NCI-H2227 treated with DMSO at 0.1 percent for 48 hours (cell line): ENCODE data around the gene CEACAM5.

Experiments used
- DNase-seq: peaks from one replicate; lab custom pipeline; 2025; lab: John Stamatoyannopoulos, UW

CEACAM5 gene

DNA sequence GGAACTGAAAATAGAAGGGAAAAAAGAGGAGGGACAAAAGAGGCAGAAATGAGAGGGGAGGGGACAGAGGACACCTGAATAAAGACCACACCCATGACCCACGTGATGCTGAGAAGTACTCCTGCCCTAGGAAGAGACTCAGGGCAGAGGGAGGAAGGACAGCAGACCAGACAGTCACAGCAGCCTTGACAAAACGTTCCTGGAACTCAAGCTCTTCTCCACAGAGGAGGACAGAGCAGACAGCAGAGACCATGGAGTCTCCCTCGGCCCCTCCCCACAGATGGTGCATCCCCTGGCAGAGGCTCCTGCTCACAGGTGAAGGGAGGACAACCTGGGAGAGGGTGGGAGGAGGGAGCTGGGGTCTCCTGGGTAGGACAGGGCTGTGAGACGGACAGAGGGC, at the start of gene CEACAM5:
CEACAM5 (plus strand) TSS at position 146 of the 400 bp plus-strand sequence; CDS start at position 252, 106 bp downstream.
- DNase-seq = no peak

DNA sequence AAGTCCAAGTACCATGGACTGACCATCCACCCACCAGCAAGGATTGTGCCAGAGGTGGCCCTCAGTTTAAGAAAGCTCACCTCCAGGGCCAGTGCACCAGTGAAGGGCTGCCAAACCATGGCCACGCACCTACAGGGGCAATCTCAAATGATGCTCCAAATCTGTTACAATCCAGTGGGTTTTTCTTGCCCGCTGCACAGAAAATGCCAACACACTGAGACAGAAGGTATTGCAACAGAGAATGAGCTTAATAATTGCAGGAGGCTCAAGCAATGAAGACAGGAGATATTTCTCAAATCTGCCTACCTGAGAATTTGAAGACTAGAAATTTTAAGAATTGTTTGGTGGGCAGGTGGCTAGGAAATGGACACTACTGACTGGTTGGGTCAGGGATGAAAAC, 42.4 kb upstream of the CEACAM5 start:
- DNase-seq = no peak

DNA sequence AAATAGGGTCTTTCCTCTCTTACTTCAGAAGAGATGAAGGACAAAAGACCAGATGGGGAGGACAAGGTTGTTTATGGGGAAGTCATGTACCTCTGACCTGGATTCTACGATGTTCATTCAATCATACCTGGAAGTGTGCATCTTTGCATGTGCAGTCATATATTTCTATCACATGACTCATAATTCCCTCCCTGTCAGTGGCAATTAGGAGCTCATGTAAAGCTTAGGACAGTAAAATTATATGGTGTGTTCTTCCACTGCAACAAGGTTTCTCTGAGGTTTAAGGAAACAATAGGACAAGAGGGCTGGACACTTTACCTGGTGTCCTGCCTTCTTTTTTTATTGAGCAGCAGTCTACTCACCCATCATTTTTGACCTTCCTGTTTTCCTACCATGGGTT, 40.1 kb upstream of the CEACAM5 start:
- DNase-seq = peak; percentile 88

DNA sequence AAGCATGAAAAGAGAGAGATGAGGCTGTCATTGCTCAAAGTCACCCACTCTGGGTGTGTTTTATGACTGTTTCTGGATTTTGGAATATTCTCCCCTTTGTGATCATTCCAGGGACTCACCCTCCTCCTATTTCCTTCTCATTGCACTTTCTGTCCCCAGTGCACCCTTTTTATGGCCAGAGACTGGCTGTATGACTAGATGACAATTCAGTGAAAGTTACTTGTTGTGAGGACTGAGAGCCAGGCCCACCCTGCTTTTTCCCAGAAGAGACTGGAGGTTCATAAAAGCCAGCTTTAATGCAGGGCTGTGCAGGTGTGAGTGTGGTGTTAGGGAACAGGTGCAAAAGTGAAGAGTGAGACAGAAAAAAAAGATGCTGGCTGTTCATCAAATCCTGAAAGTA, 37.7 kb upstream of the CEACAM5 start:
- no peak for DNase-seq

DNA sequence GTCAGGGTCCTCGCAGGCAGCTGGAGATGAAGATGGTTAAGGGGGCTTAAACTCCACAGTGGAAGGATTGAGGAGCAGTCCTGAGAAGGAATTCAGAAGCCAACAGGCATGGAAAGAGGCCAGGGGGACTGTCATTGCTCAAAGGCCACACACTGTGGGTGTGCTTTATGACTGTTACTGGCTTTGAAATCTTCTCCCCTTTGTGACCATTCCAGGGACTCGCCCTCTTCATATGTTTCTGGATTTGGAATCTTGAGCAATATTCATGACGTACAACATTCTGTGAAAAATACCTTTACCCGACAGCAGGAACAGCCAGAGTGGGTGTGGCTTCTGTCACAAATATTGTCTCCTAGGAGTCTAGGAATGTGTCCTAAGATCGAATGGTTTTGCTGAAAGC, 36.9 kb upstream of the CEACAM5 start:
- no peak for DNase-seq

DNA sequence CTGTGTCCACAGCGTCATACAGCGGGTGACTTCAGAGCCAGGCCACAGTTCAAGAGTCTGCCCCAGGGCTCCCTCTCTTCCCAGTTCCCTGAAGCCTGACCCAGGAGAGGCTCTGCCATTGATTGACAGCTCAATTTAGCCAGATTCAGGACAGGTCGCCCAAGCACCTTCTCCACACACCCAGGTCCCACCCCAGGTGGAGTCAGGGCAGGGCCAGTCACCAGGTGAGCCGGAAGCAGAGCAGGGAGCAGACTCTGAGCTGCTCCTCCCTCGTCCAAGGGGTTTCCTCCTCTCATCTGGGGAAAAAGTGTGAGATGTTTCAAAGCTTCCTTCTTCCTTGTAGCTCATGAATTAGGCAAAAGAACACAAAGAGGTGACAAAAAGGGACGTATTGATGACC, 26.0 kb upstream of the CEACAM5 start:
- DNase-seq = no peak

DNA sequence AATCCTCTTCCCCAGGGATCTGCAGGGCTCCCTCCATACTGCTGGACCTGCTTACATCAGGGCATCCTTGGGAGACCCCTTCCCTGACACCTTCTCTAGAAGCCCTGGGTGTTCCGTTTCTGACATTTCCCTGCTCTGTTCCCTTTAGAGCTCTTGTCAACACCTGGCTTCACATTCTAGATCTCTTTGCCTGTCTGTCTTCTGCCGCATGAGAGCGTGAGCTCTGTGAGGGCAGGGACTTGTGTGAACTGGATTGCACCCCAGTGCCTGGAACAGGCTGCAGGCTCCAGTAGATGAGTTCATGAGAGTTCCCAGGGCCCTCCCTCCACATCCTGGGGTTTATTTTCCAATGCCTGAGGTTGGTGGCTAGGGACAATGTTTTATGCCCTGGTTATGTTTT, 21.0 kb upstream of the CEACAM5 start:
- no peak for DNase-seq

DNA sequence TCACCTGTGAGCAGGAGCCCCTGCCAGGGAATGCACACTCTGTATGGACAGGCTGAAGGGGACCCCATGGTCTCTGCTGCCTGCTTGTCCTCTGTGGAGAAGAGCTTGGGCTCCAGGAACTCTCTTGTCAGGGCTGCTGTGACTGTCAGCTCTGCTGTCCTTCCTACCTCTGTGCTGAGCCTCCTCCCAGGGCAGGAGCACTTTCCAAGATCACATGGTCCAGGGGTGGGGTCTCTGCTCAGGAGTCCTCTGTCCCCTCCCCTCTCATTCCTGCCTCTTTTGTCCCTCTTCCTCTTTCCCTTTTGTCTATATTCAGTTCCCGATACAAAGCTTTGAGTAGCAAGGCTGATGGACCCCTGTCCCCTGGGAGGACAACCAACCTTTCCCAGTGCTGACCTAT, 20.3 kb upstream of the CEACAM5 start, which contains the start of gene CEACAM7:
CEACAM7 (minus strand) TSS at position 173 of the 400 bp plus-strand sequence; CDS start at position 68, 105 bp downstream.
- DNase-seq = no peak

DNA sequence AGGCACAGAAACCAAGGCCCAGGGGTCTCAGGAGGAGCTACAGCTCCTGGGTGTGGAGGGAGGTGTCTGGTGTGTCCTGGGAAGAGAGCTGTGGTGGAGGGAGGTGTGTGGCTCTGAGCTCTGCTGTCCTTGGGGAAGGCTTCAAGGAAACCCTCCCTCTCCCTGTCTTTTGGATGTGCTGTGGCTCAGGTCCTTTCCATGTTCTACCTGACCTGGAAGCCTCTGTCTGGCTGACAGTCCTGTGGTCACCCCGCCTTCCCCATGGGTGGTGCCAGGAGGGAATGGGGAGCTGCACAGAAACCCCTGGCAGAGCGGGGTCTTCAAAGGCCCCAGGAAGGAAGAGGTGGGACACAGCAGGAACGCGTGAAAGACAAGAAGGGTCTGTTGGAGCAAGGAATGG, 19.7 kb upstream of the CEACAM5 start:
- DNase-seq = no peak

DNA sequence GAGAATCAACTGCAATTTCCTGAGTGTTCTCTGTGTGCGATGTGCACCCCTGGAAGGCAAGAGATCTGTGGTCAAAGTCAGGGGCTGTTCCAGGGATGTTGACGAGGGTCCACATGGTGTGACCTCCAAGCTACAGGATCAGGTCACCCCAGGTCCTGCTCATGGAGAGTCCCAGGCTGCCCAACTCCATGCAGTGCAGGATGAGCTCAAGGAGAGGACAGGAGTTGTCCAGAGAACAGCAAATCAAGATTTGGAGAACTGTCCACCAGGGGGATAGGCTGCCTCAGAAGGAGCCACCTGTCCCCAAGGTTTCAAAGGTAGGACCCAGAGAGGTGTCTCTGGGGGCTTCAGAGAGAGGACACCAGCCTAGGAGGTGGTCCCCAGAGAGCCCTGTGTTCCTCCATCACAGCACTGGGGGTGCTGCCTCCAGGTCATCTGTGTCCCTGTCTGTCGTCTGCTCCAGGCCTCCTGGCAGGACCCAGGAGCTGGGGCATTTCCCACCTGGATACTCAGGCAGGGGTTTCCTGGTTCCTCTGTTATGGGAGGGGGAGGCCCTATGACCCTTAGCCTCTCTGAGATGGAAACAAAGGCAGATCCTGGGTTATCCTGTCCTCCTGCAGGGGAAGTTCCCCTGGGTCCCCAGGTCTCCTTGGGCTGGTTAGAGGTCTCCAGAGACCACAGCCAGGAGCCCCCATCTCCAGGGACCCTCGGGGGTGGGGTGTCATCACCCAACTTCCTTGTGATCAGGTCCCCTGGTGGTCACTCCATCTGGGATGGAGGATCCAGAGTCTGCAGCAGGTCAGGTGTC, 18.2 kb upstream of the CEACAM5 start:
- DNase-seq = no peak

DNA sequence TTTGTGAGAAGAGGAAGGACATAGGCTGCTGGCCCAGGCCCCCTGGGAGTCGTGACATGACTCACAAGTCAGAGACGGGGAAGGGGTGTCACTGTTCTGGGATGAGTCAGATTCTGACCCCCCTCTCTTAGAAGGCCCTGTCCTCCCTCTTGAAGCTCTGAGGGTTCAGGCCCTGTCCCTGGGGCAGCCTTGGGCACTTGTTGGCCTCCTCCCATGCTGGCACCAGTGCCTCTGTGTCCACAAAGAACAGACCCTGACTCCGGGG, 17.7 kb upstream of the CEACAM5 start:
- no peak for DNase-seq

DNA sequence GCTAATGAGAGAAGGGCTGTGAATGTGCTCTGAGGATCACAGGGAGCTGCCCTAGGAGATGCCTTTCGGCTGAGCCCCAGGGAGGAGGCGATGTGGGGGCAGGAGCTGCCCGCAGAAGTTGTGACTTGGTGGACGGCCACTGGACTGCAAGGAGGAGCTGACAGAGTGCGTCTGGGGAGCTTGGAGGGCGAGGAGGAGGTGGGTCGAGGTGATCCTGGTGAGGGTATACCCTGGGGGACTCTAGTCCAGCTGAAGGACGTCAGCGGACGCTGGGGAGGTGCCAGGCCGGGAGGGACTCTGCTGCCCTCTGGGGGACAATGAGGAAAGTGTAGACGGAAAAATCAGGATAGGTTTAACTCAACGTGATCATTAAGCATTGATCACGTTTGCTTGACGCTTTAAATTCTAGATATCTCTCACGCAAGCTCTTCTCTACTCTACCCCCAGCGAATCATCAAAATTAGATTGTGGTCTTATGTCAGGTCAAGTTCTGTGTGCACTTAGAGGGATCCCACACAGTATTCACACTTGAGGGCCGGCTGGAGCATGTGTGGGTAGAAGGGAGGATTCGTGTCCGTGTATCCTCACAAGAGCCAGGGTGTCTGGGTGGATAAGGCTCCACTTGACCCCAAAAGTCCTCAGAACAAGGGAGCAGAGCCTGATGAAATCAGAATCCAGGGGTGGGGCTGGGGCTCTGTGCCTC, 17.0 kb upstream of the CEACAM5 start:
- DNase-seq = no peak

DNA sequence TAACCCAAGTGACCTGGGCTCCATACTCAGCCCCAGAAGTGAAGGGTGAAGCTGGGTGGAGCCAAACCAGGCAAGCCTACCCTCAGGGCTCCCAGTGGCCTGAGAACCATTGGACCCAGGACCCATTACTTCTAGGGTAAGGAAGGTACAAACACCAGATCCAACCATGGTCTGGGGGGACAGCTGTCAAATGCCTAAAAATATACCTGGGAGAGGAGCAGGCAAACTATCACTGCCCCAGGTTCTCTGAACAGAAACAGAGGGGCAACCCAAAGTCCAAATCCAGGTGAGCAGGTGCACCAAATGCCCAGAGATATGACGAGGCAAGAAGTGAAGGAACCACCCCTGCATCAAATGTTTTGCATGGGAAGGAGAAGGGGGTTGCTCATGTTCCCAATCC, 14.2 kb upstream of the CEACAM5 start:
- no peak for DNase-seq

DNA sequence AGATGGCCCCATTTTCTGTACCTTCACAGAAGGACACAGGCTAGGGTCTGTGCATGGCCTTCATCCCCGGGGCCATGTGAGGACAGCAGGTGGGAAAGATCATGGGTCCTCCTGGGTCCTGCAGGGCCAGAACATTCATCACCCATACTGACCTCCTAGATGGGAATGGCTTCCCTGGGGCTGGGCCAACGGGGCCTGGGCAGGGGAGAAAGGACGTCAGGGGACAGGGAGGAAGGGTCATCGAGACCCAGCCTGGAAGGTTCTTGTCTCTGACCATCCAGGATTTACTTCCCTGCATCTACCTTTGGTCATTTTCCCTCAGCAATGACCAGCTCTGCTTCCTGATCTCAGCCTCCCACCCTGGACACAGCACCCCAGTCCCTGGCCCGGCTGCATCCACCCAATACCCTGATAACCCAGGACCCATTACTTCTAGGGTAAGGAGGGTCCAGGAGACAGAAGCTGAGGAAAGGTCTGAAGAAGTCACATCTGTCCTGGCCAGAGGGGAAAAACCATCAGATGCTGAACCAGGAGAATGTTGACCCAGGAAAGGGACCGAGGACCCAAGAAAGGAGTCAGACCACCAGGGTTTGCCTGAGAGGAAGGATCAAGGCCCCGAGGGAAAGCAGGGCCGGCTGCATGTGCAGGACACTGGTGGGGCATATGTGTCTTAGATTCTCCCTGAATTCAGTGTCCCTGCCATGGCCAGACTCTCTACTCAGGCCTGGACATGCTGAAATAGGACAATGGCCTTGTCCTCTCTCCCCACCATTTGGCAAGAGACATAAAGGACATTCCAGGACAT, 13.4 kb upstream of the CEACAM5 start:
- no peak for DNase-seq

DNA sequence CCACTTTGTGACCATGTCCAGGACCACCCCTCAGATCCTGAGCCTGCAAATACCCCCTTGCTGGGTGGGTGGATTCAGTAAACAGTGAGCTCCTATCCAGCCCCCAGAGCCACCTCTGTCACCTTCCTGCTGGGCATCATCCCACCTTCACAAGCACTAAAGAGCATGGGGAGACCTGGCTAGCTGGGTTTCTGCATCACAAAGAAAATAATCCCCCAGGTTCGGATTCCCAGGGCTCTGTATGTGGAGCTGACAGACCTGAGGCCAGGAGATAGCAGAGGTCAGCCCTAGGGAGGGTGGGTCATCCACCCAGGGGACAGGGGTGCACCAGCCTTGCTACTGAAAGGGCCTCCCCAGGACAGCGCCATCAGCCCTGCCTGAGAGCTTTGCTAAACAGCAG, 12.7 kb upstream of the CEACAM5 start:
- DNase-seq = no peak

DNA sequence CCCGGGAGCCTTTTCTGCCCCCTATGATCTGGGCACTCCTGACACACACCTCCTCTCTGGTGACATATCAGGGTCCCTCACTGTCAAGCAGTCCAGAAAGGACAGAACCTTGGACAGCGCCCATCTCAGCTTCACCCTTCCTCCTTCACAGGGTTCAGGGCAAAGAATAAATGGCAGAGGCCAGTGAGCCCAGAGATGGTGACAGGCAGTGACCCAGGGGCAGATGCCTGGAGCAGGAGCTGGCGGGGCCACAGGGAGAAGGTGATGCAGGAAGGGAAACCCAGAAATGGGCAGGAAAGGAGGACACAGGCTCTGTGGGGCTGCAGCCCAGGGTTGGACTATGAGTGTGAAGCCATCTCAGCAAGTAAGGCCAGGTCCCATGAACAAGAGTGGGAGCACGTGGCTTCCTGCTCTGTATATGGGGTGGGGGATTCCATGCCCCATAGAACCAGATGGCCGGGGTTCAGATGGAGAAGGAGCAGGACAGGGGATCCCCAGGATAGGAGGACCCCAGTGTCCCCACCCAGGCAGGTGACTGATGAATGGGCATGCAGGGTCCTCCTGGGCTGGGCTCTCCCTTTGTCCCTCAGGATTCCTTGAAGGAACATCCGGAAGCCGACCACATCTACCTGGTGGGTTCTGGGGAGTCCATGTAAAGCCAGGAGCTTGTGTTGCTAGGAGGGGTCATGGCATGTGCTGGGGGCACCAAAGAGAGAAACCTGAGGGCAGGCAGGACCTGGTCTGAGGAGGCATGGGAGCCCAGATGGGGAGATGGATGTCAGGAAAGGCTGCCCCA, 11.8 kb upstream of the CEACAM5 start:
- DNase-seq = no peak

DNA sequence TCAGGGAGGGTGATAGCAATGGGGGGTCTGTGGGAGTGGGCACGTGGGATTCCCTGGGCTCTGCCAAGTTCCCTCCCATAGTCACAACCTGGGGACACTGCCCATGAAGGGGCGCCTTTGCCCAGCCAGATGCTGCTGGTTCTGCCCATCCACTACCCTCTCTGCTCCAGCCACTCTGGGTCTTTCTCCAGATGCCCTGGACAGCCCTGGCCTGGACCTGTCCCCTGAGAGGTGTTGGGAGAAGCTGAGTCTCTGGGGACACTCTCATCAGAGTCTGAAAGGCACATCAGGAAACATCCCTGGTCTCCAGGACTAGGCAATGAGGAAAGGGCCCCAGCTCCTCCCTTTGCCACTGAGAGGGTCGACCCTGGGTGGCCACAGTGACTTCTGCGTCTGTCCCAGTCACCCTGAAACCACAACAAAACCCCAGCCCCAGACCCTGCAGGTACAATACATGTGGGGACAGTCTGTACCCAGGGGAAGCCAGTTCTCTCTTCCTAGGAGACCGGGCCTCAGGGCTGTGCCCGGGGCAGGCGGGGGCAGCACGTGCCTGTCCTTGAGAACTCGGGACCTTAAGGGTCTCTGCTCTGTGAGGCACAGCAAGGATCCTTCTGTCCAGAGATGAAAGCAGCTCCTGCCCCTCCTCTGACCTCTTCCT, 11.1 kb upstream of the CEACAM5 start:
- DNase-seq = no peak

DNA sequence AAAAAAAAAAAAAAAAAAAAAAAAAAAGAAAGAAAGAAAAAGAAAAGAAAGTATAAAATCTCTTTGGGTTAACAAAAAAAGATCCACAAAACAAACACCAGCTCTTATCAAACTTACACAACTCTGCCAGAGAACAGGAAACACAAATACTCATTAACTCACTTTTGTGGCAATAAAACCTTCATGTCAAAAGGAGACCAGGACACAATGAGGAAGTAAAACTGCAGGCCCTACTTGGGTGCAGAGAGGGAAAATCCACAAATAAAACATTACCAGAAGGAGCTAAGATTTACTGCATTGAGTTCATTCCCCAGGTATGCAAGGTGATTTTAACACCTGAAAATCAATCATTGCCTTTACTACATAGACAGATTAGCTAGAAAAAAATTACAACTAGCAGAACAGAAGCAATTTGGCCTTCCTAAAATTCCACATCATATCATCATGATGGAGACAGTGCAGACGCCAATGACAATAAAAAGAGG, 9.6 kb upstream of the CEACAM5 start:
- no peak for DNase-seq

DNA sequence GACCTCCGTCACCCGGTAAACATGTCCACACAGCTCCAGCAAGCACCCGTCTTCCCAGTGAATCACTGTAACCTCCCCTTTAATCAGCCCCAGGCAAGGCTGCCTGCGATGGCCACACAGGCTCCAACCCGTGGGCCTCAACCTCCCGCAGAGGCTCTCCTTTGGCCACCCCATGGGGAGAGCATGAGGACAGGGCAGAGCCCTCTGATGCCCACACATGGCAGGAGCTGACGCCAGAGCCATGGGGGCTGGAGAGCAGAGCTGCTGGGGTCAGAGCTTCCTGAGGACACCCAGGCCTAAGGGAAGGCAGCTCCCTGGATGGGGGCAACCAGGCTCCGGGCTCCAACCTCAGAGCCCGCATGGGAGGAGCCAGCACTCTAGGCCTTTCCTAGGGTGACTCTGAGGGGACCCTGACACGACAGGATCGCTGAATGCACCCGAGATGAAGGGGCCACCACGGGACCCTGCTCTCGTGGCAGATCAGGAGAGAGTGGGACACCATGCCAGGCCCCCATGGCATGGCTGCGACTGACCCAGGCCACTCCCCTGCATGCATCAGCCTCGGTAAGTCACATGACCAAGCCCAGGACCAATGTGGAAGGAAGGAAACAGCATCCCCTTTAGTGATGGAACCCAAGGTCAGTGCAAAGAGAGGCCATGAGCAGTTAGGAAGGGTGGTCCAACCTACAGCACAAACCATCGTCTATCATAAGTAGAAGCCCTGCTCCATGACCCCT, 9.0 kb upstream of the CEACAM5 start:
- no peak for DNase-seq

DNA sequence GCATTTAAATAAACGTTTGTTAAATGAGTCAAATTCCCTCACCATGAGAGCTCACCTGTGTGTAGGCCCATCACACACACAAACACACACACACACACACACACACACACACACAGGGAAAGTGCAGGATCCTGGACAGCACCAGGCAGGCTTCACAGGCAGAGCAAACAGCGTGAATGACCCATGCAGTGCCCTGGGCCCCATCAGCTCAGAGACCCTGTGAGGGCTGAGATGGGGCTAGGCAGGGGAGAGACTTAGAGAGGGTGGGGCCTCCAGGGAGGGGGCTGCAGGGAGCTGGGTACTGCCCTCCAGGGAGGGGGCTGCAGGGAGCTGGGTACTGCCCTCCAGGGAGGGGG, 8.5 kb upstream of the CEACAM5 start:
- DNase-seq = no peak
